Mesendoderm (in vitro differentiated cells): ENCODE measurements around the gene YBX2.

Experiments used
- DNase-seq: peaks from one replicate; pipeline ENCODE4 v3.0.0; 2013
- H2AK5ac ChIP-seq: 2 replicates; pipeline ENCODE4 v1.6.1; 2013; ENCODE audit warnings: low read length, inconsistent platforms
- H2BK120ac ChIP-seq: 2 replicates; pipeline ENCODE4 v1.6.1; 2013; ENCODE audit warnings: low read depth, mild to moderate bottlenecking, low read length, moderate library complexity, mixed read lengths
- H2BK15ac ChIP-seq: replicated peaks from 2 replicates; pipeline ENCODE4 v1.6.1; 2013; ENCODE audit warnings: low read depth, mild to moderate bottlenecking, moderate library complexity
- H2BK5ac ChIP-seq: 2 replicates; pipeline ENCODE4 v1.6.1; 2013; ENCODE audit warnings: low read length, inconsistent platforms
- H3K18ac ChIP-seq: 2 replicates; pipeline ENCODE4 v1.6.1; 2013; ENCODE audit warnings: mild to moderate bottlenecking, low read length, mixed read lengths
- H3K23ac ChIP-seq: one replicate; pipeline ENCODE4 v1.6.1; 2013; ENCODE audit warnings: low read length
- H3K27ac ChIP-seq: 2 replicates; pipeline ENCODE4 v1.5.1; 2013; ENCODE audit warnings: low read depth, mild to moderate bottlenecking, inconsistent platforms, low read length, moderate library complexity
- H3K27me3 ChIP-seq: 2 replicates; pipeline ENCODE4 v1.6.1; 2013; ENCODE audit warnings: low read length, control low read depth, mild to moderate bottlenecking, inconsistent platforms; ENCODE audit not compliant: insufficient read depth, poor library complexity
- H3K36me3 ChIP-seq: 2 replicates; pipeline ENCODE4 v1.6.1; 2013; ENCODE audit warnings: low read length, inconsistent platforms; ENCODE audit not compliant: control insufficient read depth, insufficient read depth
- H3K4ac ChIP-seq: one replicate; pipeline ENCODE4 v1.6.1; 2013; ENCODE audit warnings: low read depth, mild to moderate bottlenecking, low read length, moderate library complexity
- H3K4me1 ChIP-seq: 2 replicates; pipeline ENCODE4 v1.6.1; 2013; ENCODE audit warnings: low read depth, low read length, inconsistent platforms; ENCODE audit not compliant: control insufficient read depth
- H3K4me2 ChIP-seq: 2 replicates; pipeline ENCODE4 v1.6.1; 2013; ENCODE audit warnings: low read length
- H3K4me3 ChIP-seq: 2 replicates; pipeline ENCODE4 v1.5.1; 2013; ENCODE audit warnings: mild to moderate bottlenecking, low read length
- H3K56ac ChIP-seq: one replicate; pipeline ENCODE4 v1.6.1; 2013; ENCODE audit warnings: low read length
- H3K79me1 ChIP-seq: 2 replicates; pipeline ENCODE4 v1.6.1; 2013; ENCODE audit warnings: low read length, inconsistent platforms
- H3K79me2 ChIP-seq: 2 replicates; pipeline ENCODE4 v1.6.1; 2013; ENCODE audit warnings: mild to moderate bottlenecking, low read length; ENCODE audit not compliant: control insufficient read depth, insufficient read depth
- H3K9ac ChIP-seq: 2 replicates; pipeline ENCODE4 v1.6.1; 2013; ENCODE audit warnings: low read length, inconsistent platforms
- H4K5ac ChIP-seq: one replicate; pipeline ENCODE4 v1.6.1; 2013; ENCODE audit warnings: low read length
- H4K8ac ChIP-seq: one replicate; pipeline ENCODE4 v1.6.1; 2013; ENCODE audit warnings: low read depth, mild to moderate bottlenecking, control low read depth, low read length, moderate library complexity
- WGBS: extraction: QIAGEN DNeasy Blood & Tissue Kit; methylation state at CpG from one replicate; pipeline ENCODE4 v1.1.7; 2013; ENCODE audit warnings: low lambda C conversion rate, missing lambda C conversion rate; ENCODE audit not compliant: insufficient coverage; ENCODE audit errors: extremely low coverage; 5-methylcytosine and 5-hydroxymethylcytosine counted together

Gene YBX2

GRCh38 chr17:7322520-7323194, 28.2 kb upstream of the YBX2 start:
- WGBS: no CpG with 5 or more reads among the region's 22 CpGs

GRCh38 chr17:7321466-7321865, 27.0 kb upstream of the YBX2 start:
- Histone ChIP-seq H3K9ac (no peak overlapping the region), H3K4me3 (no peak overlapping the region), H3K79me2 (no peaks in the 10 kb centered on the region), H3K23ac (no peak overlapping the region), H3K79me1 (no peaks in the 10 kb centered on the region), H2BK120ac (no peak overlapping the region), H3K4me1 (no peaks in the 10 kb centered on the region), H3K56ac (no peak overlapping the region), H3K4me2 (no peak overlapping the region), H2AK5ac (no peak overlapping the region), H3K36me3 (peaks cover 18% of the 10 kb centered on the region), H3K27ac (no peak overlapping the region), H3K18ac (no peak overlapping the region), H4K5ac (no peak overlapping the region), H2BK15ac (no peak overlapping the region), H4K8ac (no peak overlapping the region), H3K27me3 (no peaks in the 10 kb centered on the region), H3K4ac (no peak overlapping the region), H2BK5ac (no peak overlapping the region)
- no CpG with 5 or more reads among the region's 15 CpGs for whole genome bisulfite sequencing
- DNase-seq: no peak

More at GRCh38 chr17:7322520-7323194, 28.2 kb upstream of the YBX2 start:
- Histone ChIP-seq H3K18ac (no peak overlapping the region), H2BK5ac (no peak overlapping the region), H3K36me3 (peaks cover 16% of the 10 kb centered on the region), H4K5ac (no peak overlapping the region), H4K8ac (no peak overlapping the region), H3K4me3 (no peak overlapping the region), H2BK15ac (no peak overlapping the region), H3K27me3 (no peaks in the 10 kb centered on the region), H3K56ac (no peak overlapping the region), H2AK5ac (no peak overlapping the region), H3K9ac (no peak overlapping the region), H3K27ac (no peak overlapping the region), H2BK120ac (no peak overlapping the region), H3K79me2 (peaks cover 2% of the 10 kb centered on the region), H3K4me1 (no peaks in the 10 kb centered on the region), H3K79me1 (peaks cover 2% of the 10 kb centered on the region), H3K23ac (no peak overlapping the region), H3K4ac (no peak overlapping the region), H3K4me2 (no peak overlapping the region)
- DNase-seq: no peak

- H3K4me3 ChIP-seq: no peak overlapping the region
- no CpG with 5 or more reads among the region's 13 CpGs for WGBS
- H4K8ac ChIP-seq: no peak overlapping the region
- H3K9ac ChIP-seq: no peak overlapping the region
- no peak overlapping the region for H3K27ac ChIP-seq
- peaks cover 5% of the 10 kb centered on the region for H3K79me1 ChIP-seq
- no peak overlapping the region for H2BK5ac ChIP-seq
- no peak overlapping the region for H2BK120ac ChIP-seq
- H3K27me3 ChIP-seq: no peaks in the 10 kb centered on the region
- H2AK5ac ChIP-seq: no peak overlapping the region
- H3K23ac ChIP-seq: no peak overlapping the region
- no peak overlapping the region for H3K56ac ChIP-seq
- H3K18ac ChIP-seq: no peak overlapping the region
- peaks cover 4% of the 10 kb centered on the region for H3K79me2 ChIP-seq
- no peak for DNase-seq
- no peak overlapping the region for H3K4me2 ChIP-seq
- H4K5ac ChIP-seq: no peak overlapping the region
- H2BK15ac ChIP-seq: no peak overlapping the region
- H3K36me3 ChIP-seq: peaks cover 14% of the 10 kb centered on the region
- peaks cover 3% of the 10 kb centered on the region for H3K4me1 ChIP-seq
- no peak overlapping the region for H3K4ac ChIP-seq
These were observed 23.9 kb upstream of the YBX2 start for GRCh38 chr17:7318121-7318860.

- Histone ChIP-seq H3K9ac (no peak overlapping the region), H2AK5ac (no peak overlapping the region), H2BK5ac (no peak overlapping the region), H2BK120ac (no peak overlapping the region), H4K5ac (no peak overlapping the region), H4K8ac (no peak overlapping the region), H3K23ac (no peak overlapping the region), H3K4me1 (peaks cover 3% of the 10 kb centered on the region), H2BK15ac (no peak overlapping the region), H3K56ac (no peak overlapping the region), H3K4me3 (no peak overlapping the region), H3K27me3 (no peaks in the 10 kb centered on the region), H3K79me1 (peaks cover 7% of the 10 kb centered on the region), H3K79me2 (peaks cover 4% of the 10 kb centered on the region), H3K4ac (no peak overlapping the region), H3K36me3 (peaks cover 10% of the 10 kb centered on the region), H3K27ac (no peak overlapping the region), H3K4me2 (no peak overlapping the region), H3K18ac (no peak overlapping the region)
- no CpG with 5 or more reads among the region's 16 CpGs for WGBS
- no peak for DNase-seq
These were observed 22.8 kb upstream of the YBX2 start for GRCh38 chr17:7317161-7317803.

GRCh38 chr17:7315570-7316235, 21.3 kb upstream of the YBX2 start:
- WGBS: no CpG with 5 or more reads among the region's 30 CpGs
- Histone ChIP-seq H4K8ac (no peak overlapping the region), H3K36me3 (peaks cover 12% of the 10 kb centered on the region), H3K79me1 (peaks cover 11% of the 10 kb centered on the region), H4K5ac (no peak overlapping the region), H3K27ac (peak overlapping the region; percentile 51), H2AK5ac (no peak overlapping the region), H3K56ac (peak overlapping the region; percentile 83), H2BK5ac (no peak overlapping the region), H3K79me2 (peaks cover 12% of the 10 kb centered on the region), H2BK15ac (no peak overlapping the region), H2BK120ac (no peak overlapping the region), H3K27me3 (no peaks in the 10 kb centered on the region), H3K9ac (peak overlapping the region; percentile 72), H3K4me1 (peaks cover 3% of the 10 kb centered on the region), H3K18ac (peak overlapping the region; percentile 62), H3K4ac (no peak overlapping the region), H3K4me3 (peak overlapping the region; percentile 45), H3K23ac (no peak overlapping the region), H3K4me2 (peak overlapping the region; percentile 69)
- DNase-seq: no peak
